ENCODE data around the gene ARID1B. TPM values are rescaled to one million over a fixed set of nuclear protein-coding genes. Genes with fewer than 3 reads are reported as not detected.

The ARID1B gene
- total RNA-seq, 1 donor from 2014 or later: 16.3 TPM

DNA sequence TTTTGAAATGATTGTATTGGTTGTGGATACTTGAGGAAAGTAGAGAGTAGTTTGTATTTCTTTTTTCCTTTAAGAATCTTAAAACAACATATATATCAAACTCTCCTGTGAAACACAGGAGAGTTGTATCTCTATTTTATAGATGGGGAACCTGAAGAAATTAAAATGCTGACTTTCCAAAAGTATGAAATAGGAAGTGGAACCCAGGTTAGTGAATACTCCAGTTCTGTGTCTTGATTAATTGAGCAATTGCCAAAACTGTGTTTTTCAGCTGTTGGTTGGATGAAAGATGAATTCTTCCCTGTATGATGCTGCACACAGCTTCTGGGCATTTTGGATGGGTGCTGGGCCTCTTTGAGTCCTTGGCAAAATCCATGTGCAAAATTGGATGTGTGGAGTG lies 86.3 kb downstream of the ARID1B start:
- FAIRE-seq: no peak

DNA sequence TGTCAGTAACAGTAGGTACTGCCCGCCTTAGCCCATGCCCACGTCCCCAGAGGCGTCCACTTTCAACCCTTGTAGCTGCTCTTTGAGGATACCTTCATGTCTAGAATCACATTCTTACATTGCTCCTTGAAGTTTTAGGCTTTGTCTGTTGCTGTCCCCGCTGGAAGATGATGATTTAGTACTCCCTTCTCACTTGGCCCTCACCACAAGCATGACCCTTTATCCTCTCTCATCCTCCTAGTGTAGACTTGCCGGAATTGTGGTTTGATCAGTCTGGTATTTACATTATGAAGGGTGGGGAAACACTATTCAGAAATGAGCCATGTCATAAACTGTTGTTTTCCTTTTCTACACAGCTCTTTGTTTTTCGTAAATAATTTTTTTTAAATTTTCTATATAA lies 87.4 kb downstream of the ARID1B start:
- no peaks in the 10 kb centered on the region for H3K27me3 ChIP-seq (ENCODE audit: control insufficient read depth, insufficient read depth, low read length)
- FAIRE-seq: no peak
- no peaks in the 10 kb centered on the region for H3K36me3 ChIP-seq (ENCODE audit: control insufficient read depth, insufficient read depth, low read length)
- DNase-seq (ENCODE audit: low read depth): no peak
- TF ChIP-seq, protein P1, sequence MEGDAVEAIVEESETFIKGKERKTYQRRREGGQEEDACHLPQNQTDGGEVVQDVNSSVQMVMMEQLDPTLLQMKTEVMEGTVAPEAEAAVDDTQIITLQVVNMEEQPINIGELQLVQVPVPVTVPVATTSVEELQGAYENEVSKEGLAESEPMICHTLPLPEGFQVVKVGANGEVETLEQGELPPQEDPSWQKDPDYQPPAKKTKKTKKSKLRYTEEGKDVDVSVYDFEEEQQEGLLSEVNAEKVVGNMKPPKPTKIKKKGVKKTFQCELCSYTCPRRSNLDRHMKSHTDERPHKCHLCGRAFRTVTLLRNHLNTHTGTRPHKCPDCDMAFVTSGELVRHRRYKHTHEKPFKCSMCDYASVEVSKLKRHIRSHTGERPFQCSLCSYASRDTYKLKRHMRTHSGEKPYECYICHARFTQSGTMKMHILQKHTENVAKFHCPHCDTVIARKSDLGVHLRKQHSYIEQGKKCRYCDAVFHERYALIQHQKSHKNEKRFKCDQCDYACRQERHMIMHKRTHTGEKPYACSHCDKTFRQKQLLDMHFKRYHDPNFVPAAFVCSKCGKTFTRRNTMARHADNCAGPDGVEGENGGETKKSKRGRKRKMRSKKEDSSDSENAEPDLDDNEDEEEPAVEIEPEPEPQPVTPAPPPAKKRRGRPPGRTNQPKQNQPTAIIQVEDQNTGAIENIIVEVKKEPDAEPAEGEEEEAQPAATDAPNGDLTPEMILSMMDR (IDR thresholded peaks at IDR 0.05; ENCODE audit: insufficient read depth, low read length, severe bottlenecking): no peak
- H3K4me3 ChIP-seq (ENCODE audit: low read depth, low read length): no peak overlapping the region

More for the DNA sequence above, 86.3 kb downstream of the ARID1B start:
- Histone ChIP-seq H3K27me3 (ENCODE audit: control insufficient read depth, insufficient read depth, low read length) (no peaks in the 10 kb centered on the region), H3K36me3 (ENCODE audit: control insufficient read depth, insufficient read depth, low read length) (no peaks in the 10 kb centered on the region), H3K4me3 (ENCODE audit: low read depth, low read length) (no peak overlapping the region)
- no peak for DNase-seq (ENCODE audit: low read depth)
- TF ChIP-seq, protein P1 (IDR thresholded peaks at IDR 0.05; ENCODE audit: insufficient read depth, low read length, severe bottlenecking): no peak

DNA sequence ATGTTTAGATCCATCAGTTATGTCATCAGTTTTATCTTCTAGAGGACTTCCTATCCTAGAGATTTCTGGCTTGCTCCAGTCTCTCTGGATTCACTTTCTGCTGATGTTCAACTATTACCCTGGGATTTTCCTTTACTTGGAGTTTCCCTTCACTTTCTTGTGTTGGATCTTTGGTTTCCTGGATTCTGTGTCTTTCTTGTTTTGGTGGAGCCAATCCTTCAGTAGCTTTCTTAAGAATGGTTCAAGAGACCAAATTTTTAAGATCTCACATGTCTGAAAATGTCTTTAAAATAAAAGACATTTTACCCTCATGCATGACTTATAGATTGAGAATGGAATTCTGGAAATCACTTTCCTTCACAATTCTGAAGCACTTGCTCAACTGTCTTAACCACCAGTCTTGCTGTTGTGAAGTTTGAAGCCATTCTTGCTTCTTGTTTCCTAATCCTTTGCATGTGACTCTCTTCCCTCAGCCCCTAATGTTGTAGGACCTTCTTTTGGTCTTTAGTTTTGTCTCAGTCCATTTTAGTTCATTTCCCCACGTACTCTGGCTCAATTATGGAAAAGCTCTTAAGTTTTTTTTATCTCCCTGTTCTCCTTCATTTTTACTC lies 87.9 kb downstream of the ARID1B start:
- TF ChIP-seq, protein P1 (IDR thresholded peaks at IDR 0.05; ENCODE audit: insufficient read depth, low read length, severe bottlenecking): no peak
- DNase-seq (ENCODE audit: low read depth) (no peak), FAIRE-seq (no peak)
- Histone ChIP-seq H3K36me3 (ENCODE audit: control insufficient read depth, insufficient read depth, low read length) (no peaks in the 10 kb centered on the region), H3K4me3 (ENCODE audit: low read depth, low read length) (no peak overlapping the region), H3K27me3 (ENCODE audit: control insufficient read depth, insufficient read depth, low read length) (no peaks in the 10 kb centered on the region)

DNA sequence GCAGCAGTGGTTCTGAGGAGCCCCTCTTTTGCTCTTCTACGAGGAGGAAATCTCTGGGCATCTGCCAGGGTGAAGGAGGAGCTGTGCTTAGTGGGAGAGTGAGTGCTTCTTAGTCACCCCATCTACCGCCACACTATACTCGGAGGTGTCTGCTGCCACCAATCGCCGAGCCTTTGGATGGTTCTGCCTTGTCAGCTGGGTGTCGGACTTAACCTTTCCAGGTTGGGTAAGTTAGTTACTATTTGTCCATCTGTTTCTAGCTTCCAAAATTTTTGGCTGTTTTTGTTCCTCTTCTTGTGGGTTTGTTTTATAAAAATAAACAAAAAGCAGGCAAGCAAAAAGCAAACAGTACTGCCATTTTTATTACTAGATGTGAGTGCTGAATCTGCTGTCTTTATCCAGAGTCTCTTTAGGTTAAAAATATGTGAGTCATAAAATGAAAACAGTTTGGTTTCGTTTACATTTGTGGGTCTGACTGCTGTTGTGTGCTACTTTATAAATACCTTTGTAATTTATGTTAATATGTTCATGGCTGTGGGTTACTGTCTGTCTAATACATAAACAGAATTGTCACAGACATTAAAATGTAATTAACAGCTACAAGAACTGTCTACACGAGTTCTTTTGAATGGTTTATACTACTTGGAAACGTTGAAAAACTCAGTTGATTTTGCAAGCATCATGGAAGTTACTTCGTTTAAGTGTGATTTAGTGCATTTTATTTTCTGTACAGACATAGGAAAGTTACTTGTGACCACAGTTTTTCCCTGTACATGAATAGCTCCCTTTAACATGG lies 89.2 kb downstream of the ARID1B start:
- Histone ChIP-seq H3K27me3 (ENCODE audit: control insufficient read depth, insufficient read depth, low read length) (no peaks in the 10 kb centered on the region), H3K4me3 (ENCODE audit: low read depth, low read length) (no peak overlapping the region), H3K36me3 (ENCODE audit: control insufficient read depth, insufficient read depth, low read length) (no peaks in the 10 kb centered on the region)
- DNase-seq (ENCODE audit: low read depth): peak; percentile 44
- TF ChIP-seq, protein P1 (IDR thresholded peaks at IDR 0.05; ENCODE audit: insufficient read depth, low read length, severe bottlenecking): no peak
- FAIRE-seq: no peak

DNA sequence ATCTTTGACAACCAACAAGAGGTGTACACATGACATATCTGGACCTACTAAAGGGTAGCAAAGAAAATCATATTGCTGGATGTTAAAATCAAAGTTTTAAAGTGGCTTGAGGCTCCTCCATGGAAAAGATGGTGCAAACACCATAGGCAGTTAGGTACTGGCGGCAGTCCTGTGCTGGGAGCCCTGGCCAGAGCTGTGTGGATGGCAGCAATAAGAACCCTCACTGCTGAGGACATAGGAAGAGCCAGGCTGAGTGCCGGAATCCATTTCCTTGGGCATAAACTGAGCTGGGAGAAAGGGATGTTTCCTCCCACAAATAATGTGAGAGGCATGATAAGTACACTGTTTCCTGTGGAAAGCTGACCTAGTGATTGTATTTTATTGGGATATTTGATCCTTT lies 89.9 kb downstream of the ARID1B start:
- H3K27me3 ChIP-seq (ENCODE audit: control insufficient read depth, insufficient read depth, low read length): no peaks in the 10 kb centered on the region
- TF ChIP-seq, protein P1 (IDR thresholded peaks at IDR 0.05; ENCODE audit: insufficient read depth, low read length, severe bottlenecking): no peak
- DNase-seq (ENCODE audit: low read depth): no peak
- no peak for FAIRE-seq
- H3K4me3 ChIP-seq (ENCODE audit: low read depth, low read length): no peak overlapping the region
- H3K36me3 ChIP-seq (ENCODE audit: control insufficient read depth, insufficient read depth, low read length): no peaks in the 10 kb centered on the region
